Stimulated activated CD4-positive, alpha-beta T cell treated with anti-CD3 and anti-CD28 coated beads, Interleukin-15, amount 100 ng/mL, for 24 hours (primary cell): ENCODE results near the gene WNT2.
"Not testable (repeated sequence)": the region's sequence is repeated elsewhere in the genome, so short reads cannot be mapped to it uniquely, and the experiment has no call there.

Experiments
- DNase-seq: peaks from one replicate; pipeline ENCODE4 v3.0.0-alpha.2; 2020

Gene WNT2

GRCh38 chr7:117300506-117300905, 22.4 kb downstream of the WNT2 start:
- DNase-seq = not testable (repeated sequence)

GRCh38 chr7:117297606-117298005, 25.3 kb downstream of the WNT2 start:
- no peak for DNase-seq

GRCh38 chr7:117296066-117296465, 26.8 kb downstream of the WNT2 start:
- DNase-seq = no peak

GRCh38 chr7:117285826-117286225, 37.0 kb downstream of the WNT2 start:
- DNase-seq = no peak

GRCh38 chr7:117284692-117285091, 38.2 kb downstream of the WNT2 start:
- no peak for DNase-seq

GRCh38 chr7:117283779-117284178, 39.1 kb downstream of the WNT2 start:
- DNase-seq = no peak

GRCh38 chr7:117283371-117283770, 39.5 kb downstream of the WNT2 start:
- no peak for DNase-seq

- DNase-seq = no peak
Measured at GRCh38 chr7:117282239-117282812, 40.5 kb downstream of the WNT2 start.

GRCh38 chr7:117281562-117281961, 41.3 kb downstream of the WNT2 start:
- no peak for DNase-seq

- no peak for DNase-seq
Measured at GRCh38 chr7:117279931-117280557, 42.8 kb downstream of the WNT2 start.

- DNase-seq = no peak
Measured at GRCh38 chr7:117279203-117279602, 43.7 kb downstream of the WNT2 start.

- DNase-seq = no peak
Measured at GRCh38 chr7:117278040-117278439, 44.8 kb downstream of the WNT2 start.

- DNase-seq = no peak
Measured at GRCh38 chr7:117277576-117277975, 45.3 kb downstream of the WNT2 start.

GRCh38 chr7:117274951-117275350, 47.9 kb downstream of the WNT2 start:
- DNase-seq = no peak

- DNase-seq = no peak
Measured at GRCh38 chr7:117273814-117274225, 49.0 kb downstream of the WNT2 start.

- DNase-seq = no peak
Measured at GRCh38 chr7:117273325-117273724, 49.5 kb downstream of the WNT2 start.

- DNase-seq = no peak
Measured at GRCh38 chr7:117272017-117272759, 50.7 kb downstream of the WNT2 start.

GRCh38 chr7:117271566-117271965, 51.3 kb downstream of the WNT2 start:
- no peak for DNase-seq

GRCh38 chr7:117270371-117270770, 52.5 kb downstream of the WNT2 start:
- DNase-seq = no peak

- DNase-seq = no peak
Measured at GRCh38 chr7:117269886-117270285, 53.0 kb downstream of the WNT2 start.

- DNase-seq = no peak
Measured at GRCh38 chr7:117269417-117269816, 53.4 kb downstream of the WNT2 start.

GRCh38 chr7:117264716-117265115, 58.1 kb downstream of the WNT2 start:
- DNase-seq = no peak

- no peak for DNase-seq
Measured at GRCh38 chr7:117262546-117262945, 60.3 kb downstream of the WNT2 start.

GRCh38 chr7:117259615-117260014, 63.2 kb downstream of the WNT2 start:
- DNase-seq = no peak
